Neural crest cell (in vitro differentiated cells): ENCODE measurements around the gene NECTIN1. TPM values are rescaled to one million over a fixed set of nuclear protein-coding genes. Genes with fewer than 3 reads are reported as not detected.

Experiments
- DNase-seq: peaks from one replicate; pipeline ENCODE4 v3.0.0; 2021; ENCODE audit warnings: low read depth, mixed read lengths, low spot score
- H3K27ac Mint-ChIP-seq: one replicate; pipeline ENCODE4 v1.8.0; 2021; ENCODE audit warnings: mild to moderate bottlenecking, mixed read lengths; ENCODE audit not compliant: unreplicated experiment
- H3K27me3 Mint-ChIP-seq: 2 replicates; pipeline ENCODE4 v1.8.0; 2021; ENCODE audit warnings: low read depth, mild to moderate bottlenecking, mixed read lengths
- H3K36me3 Mint-ChIP-seq: 2 replicates; pipeline ENCODE4 v1.8.0; 2021; ENCODE audit warnings: low read depth, mild to moderate bottlenecking, mixed read lengths
- H3K4me1 Mint-ChIP-seq: 2 replicates; pipeline ENCODE4 v1.8.0; 2021; ENCODE audit warnings: mixed read lengths
- H3K4me3 Mint-ChIP-seq: one replicate; pipeline ENCODE4 v1.8.0; 2021; ENCODE audit warnings: mild to moderate bottlenecking, mixed read lengths
- H3K9me3 Mint-ChIP-seq: 2 replicates; pipeline ENCODE4 v1.8.0; 2021; ENCODE audit warnings: mixed read lengths
- total RNA-seq: library from RNA; stranded (reverse); gene quantifications from 2 replicates; pipeline ENCODE4 v1.2.1, GENCODE V29; 2021
- TF ChIP-seq, protein P1 (sequence below): fragments of 200-600 bp; sonication (generic); conservative IDR thresholded peaks from 2 replicates; pipeline ENCODE4 v1.5.0; 2021; ENCODE audit warnings: antibody characterized with exemption, mild to moderate bottlenecking

The NECTIN1 gene
- total RNA-seq, 1 donor from 2014 or later, result 49.2 TPM

DNA sequence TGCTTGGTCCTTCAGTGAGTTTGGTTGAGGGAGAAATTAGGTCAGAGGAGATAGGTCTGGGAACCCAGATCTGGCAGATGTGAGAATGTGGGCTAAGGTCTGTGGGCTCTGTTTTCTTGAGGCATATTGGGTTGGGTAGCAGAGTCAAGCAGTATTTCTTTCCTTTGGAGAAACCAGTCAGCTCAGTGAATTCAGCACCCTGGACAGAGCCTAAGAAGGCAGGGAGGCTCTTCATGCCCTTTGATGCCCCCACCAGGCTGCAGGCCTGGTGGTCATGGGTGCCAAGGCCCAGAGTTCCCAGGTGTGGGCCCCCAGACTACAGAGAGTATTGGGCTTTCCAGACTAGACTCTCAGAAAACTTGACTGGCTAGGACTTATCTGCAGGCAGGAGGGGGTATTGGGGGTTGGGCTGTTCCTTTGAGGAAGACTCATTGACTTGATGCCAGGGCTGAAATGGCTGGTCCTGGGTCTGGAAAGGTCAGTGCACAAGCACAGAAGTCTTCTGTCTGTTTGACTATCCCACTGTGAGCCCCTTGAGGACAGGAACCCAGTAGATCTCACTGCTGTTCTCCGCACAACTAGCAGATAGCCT lies 45.3 kb upstream of the NECTIN1 start:
- H3K9me3 Mint-ChIP-seq, result no peaks in the 10 kb centered on the region
- H3K36me3 Mint-ChIP-seq, result no peaks in the 10 kb centered on the region
- H3K27me3 Mint-ChIP-seq, result peaks cover 37% of the 10 kb centered on the region
- H3K4me3 Mint-ChIP-seq, result no peak overlapping the region
- DNase-seq, result peak; percentile 53
- no peak overlapping the region for H3K27ac Mint-ChIP-seq
- TF ChIP-seq, protein P1, sequence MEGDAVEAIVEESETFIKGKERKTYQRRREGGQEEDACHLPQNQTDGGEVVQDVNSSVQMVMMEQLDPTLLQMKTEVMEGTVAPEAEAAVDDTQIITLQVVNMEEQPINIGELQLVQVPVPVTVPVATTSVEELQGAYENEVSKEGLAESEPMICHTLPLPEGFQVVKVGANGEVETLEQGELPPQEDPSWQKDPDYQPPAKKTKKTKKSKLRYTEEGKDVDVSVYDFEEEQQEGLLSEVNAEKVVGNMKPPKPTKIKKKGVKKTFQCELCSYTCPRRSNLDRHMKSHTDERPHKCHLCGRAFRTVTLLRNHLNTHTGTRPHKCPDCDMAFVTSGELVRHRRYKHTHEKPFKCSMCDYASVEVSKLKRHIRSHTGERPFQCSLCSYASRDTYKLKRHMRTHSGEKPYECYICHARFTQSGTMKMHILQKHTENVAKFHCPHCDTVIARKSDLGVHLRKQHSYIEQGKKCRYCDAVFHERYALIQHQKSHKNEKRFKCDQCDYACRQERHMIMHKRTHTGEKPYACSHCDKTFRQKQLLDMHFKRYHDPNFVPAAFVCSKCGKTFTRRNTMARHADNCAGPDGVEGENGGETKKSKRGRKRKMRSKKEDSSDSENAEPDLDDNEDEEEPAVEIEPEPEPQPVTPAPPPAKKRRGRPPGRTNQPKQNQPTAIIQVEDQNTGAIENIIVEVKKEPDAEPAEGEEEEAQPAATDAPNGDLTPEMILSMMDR, result no peak
- no peaks in the 10 kb centered on the region for H3K4me1 Mint-ChIP-seq

DNA sequence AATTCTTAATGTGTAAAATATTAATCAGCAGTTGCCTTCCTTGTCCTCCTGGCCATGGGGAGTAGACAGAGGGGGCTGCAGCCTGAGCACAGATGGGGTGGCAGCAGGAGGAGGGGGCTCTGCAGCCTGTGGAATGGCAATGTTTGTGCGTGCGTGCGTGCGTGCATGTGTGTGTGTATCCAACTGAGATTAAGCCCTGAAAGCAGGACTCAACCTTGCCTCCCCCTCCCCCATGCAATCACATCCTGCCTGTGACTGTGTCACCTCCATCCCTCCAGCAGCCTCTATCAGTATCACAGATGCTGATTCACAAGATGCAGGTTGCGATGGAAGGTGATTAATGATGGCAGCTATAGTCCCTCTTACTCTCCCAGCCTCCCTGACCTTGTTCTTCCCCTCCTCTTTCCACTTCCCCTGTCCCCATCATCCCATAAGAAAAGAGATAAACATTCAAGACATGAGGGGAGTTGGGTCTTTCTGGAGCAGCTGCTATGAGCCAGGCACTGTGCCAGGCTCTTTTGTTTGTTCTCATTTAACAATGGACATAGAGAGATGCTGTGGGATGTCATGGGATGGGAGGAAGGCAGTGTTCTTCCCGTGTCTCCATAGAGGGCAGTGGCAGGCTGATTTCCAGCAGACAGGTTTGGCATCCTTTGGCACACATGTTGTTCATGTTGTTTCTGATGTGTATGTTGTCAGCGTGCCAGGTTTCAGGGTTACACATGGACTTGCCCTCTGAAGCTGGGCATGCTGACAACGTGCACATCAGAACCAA lies 43.8 kb upstream of the NECTIN1 start:
- Mint-ChIP-seq H3K9me3 (no peaks in the 10 kb centered on the region), H3K4me1 (no peaks in the 10 kb centered on the region), H3K27me3 (peaks cover 51% of the 10 kb centered on the region), H3K4me3 (no peak overlapping the region), H3K36me3 (no peaks in the 10 kb centered on the region), H3K27ac (no peak overlapping the region)
- no peak for DNase-seq
- TF ChIP-seq, protein P1, result no peak

DNA sequence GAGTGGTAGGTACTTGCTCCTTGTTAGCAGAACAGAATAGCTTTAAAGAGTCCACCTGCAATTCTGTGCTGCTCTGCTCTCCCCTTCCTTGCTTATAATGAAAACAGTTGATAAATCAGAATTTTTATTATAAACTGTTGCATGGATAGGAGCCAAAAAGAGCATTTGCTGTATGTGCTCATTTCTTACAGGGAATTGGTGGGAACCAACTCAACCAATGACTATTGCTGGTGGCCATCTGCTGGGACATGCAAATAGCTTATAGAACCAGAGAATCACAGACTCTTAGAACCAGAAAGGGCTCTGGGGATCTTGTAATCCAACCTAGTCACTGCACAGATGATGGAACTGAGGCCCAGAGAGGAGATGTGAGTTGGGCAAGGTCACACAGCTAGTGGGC lies 43.1 kb upstream of the NECTIN1 start:
- Mint-ChIP-seq H3K4me3 (no peak overlapping the region), H3K9me3 (no peaks in the 10 kb centered on the region), H3K36me3 (no peaks in the 10 kb centered on the region), H3K27ac (no peak overlapping the region), H3K27me3 (peaks cover 56% of the 10 kb centered on the region), H3K4me1 (no peaks in the 10 kb centered on the region)
- TF ChIP-seq, protein P1, result no peak
- DNase-seq, result no peak

DNA sequence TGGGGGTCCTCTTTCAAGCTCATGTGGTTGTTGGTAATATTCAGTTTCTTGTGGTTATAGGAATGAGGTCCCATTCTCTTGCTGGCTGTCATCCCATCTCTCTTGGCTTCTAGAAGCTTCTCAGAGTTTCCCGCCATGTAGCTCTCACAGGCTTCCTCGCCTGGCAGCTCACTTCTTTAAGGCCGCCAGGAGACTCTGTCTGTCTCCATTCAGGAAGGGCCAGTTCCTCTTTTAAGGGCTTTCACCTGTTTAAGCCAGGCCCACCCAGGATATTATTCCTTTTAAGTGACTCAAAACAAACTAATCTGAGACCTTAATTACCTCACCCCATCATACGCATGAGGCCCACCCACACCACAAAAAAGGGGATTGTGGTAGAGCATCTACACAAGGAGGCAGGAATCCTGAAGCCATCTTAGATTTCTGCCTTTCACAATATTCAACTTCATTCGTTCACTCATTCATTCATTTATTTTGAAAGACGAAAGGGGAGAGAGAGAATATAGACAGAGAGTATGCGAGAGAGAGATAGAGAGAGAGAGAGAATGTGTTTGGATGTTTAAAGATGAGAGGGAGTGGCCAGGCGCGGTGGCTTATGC lies 42.3 kb upstream of the NECTIN1 start:
- TF ChIP-seq, protein P1, result no peak
- Mint-ChIP-seq H3K9me3 (peaks cover 5% of the 10 kb centered on the region), H3K4me1 (no peaks in the 10 kb centered on the region), H3K27me3 (peaks cover 55% of the 10 kb centered on the region), H3K27ac (no peak overlapping the region), H3K36me3 (no peaks in the 10 kb centered on the region), H3K4me3 (no peak overlapping the region)
- DNase-seq, result no peak

DNA sequence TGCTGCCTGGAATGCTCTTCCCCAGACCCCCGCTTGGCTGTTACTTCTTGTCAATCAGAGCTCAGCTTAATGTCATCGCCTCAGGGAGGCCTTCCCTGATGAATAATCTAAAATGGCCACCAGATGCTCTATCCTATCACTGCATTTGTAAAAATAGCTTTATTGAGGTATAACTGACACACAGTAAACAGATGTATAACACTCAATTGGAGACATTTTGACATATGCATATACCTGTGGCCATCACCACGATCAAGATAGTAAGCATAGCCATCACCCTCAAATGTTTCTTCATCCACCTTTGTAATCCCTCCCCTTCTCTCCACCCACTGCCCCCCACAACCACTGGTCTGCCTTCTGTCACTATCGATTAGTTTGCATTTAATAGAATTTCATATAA lies 36.6 kb upstream of the NECTIN1 start:
- no peak for DNase-seq
- Mint-ChIP-seq H3K9me3 (peaks cover 5% of the 10 kb centered on the region), H3K36me3 (no peaks in the 10 kb centered on the region), H3K4me1 (peaks cover 2% of the 10 kb centered on the region), H3K27ac (no peak overlapping the region), H3K4me3 (no peak overlapping the region), H3K27me3 (peaks cover 36% of the 10 kb centered on the region)
- TF ChIP-seq, protein P1, result no peak
